GM12875 (cell line): Measurements from ENCODE around the gene VIPR1.

Experiments used
- H3K4me3 ChIP-seq: one replicate; pipeline ENCODE4 v1.5.1; 2011; ENCODE audit warnings: low read depth, low read length, control low read depth
- TF ChIP-seq, protein P1 (sequence below): IDR thresholded peaks from 2 replicates; pipeline ENCODE4 v1.5.1; 2011; ENCODE audit warnings: low read depth, mild to moderate bottlenecking, control low read depth, inconsistent platforms, low read length, moderate library complexity, borderline replicate concordance; ENCODE audit not compliant: insufficient read depth

The VIPR1 gene

DNA sequence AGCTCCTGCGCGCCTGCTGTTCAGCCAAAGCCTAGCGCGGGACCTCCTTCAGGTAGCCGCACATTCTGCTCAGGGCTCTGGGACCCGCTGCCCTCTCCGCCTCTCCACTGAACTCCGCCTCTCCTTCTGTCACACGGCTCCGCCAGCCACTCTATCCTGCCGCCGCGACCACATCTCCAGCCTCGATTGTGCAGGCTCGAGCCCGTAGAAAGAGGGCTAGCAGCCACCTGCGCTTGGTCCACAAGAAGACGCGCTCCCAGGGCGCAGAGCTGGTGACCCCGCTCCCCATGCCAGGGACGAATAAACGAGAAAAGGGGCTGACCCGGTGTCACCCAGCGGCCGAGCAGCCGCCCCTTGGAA is 1.1 kb upstream of the VIPR1 start:
- TF ChIP-seq, protein P1, sequence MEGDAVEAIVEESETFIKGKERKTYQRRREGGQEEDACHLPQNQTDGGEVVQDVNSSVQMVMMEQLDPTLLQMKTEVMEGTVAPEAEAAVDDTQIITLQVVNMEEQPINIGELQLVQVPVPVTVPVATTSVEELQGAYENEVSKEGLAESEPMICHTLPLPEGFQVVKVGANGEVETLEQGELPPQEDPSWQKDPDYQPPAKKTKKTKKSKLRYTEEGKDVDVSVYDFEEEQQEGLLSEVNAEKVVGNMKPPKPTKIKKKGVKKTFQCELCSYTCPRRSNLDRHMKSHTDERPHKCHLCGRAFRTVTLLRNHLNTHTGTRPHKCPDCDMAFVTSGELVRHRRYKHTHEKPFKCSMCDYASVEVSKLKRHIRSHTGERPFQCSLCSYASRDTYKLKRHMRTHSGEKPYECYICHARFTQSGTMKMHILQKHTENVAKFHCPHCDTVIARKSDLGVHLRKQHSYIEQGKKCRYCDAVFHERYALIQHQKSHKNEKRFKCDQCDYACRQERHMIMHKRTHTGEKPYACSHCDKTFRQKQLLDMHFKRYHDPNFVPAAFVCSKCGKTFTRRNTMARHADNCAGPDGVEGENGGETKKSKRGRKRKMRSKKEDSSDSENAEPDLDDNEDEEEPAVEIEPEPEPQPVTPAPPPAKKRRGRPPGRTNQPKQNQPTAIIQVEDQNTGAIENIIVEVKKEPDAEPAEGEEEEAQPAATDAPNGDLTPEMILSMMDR: no peak
- H3K4me3 ChIP-seq: no peak overlapping the region

DNA sequence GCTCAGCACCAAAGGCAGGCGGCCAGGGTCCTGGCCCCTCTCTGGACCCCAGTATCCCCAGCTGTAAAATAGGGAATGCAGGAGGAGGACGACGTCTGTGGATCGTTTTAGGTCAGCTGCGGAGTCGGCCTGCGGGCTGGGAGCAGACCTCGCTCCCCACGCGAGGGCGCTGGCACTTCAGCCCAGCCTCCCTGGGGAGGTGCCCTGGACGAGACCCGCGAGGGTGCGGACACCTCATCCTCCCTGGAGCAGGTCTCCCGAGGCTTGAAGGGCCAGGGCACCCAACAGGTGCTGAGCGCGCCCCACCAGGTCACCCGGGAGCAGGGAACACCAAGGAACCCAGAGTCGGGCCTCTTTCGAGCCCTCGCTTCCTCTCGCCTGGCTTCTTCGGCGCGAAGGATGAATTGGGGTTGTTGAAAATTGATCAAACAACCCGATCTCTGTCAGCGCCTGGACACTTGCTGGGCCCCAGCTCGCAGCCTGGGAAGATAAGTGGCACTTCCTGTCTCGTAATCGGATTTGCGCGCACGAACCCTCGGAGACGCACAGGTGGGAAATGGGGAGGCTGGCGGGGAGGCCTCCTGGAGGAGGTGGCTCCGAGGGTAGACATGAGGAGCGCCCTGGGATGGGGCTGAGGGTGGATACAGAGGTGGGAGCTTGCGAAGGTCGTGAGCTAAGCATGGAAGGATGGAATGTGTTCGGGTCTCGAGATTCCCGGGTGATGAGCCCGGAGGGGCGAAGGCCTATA is 588 bp upstream of the VIPR1 start:
- H3K4me3 ChIP-seq: peak overlapping the region; percentile 21
- TF ChIP-seq, protein P1: peak; percentile 64

- H3K4me3 ChIP-seq: no peak overlapping the region
- TF ChIP-seq, protein P1: no peak
These were observed 945 bp downstream of the VIPR1 start for GRCh38 chr3:42503251-42503924.

DNA sequence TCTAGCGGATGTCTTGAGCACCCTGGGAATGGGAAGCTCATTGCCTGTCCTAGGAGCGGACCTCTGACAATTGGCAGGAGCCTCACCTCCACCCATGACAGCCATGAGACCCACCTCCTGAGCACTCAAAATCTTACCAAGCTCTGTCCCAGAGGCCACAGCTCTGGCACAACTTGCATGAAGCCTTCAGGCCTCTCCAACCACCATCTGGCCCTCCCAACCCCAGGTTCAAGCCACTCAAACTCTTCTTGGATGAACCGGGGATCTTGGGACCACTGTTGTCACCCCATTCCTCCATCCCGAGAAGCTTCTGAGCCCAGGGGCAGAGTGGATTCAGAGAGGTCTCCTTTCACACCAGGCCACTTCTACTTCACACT is 1.5 kb downstream of the VIPR1 start:
- TF ChIP-seq, protein P1: no peak

GRCh38 chr3:42504334-42505127 is 2.1 kb downstream of the VIPR1 start:
- H3K4me3 ChIP-seq: no peak overlapping the region
- TF ChIP-seq, protein P1: no peak

More for the DNA sequence above, 1.5 kb downstream of the VIPR1 start:
- H3K4me3 ChIP-seq: no peak overlapping the region

DNA sequence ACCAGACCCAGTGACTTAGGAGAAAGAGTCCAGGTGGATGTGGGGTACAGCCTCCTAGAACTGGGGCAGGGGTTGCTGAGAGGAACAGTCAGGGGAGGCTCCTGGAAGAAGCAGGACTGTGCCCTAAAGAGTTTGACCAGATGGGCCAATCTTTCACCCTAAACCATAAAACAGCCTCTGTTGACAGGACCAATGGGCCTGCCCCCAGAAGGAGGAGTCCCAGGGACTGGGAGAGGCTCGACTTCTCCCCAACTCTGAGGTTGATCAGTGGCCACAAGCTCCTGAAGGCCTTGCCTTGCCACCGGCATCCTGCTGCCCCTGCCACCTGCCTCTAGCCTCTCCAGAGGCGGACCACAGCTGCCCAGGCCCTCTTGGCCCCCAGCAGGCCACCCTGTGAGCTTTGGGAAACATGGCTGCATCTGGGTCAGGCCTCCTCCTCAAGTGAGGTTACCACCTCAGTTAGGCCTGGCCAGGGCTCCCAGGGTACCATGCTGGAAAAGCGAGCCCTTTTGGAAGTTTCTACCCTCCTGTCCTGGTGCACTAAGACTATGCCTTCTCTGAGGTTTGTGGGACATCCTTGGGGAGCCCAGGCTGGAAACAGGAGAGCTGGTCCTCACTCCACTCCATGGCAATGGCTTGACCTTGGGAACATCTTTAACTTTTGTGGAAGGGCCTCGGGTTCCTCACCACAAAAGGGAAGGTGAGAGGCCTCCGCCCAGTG is 2.8 kb downstream of the VIPR1 start:
- TF ChIP-seq, protein P1: no peak
- H3K4me3 ChIP-seq: no peak overlapping the region
